ENCODE results near the gene AFDN. TPM values are rescaled to one million over a fixed set of nuclear protein-coding genes. Genes with fewer than 3 reads are reported as not detected.

AFDN gene
- total and polyA plus RNA-seq, 10 of the 15 experiments (the other 5 are each of a cell fraction or from before 2014, with no cell fraction given), result 5.7 to 68.2 (median 45.1) TPM

GRCh38 chr6:167977717-167978467 is 151.2 kb downstream of the AFDN start (continued):
- TF ChIP-seq BHLHE40 (IDR thresholded peaks at IDR 0.05; ENCODE audit: borderline replicate concordance in 1 of 2, low read depth in 2 of 2, low read length in 1 of 2), result no peak
- no peak for TF ChIP-seq ZNF687 (IDR thresholded peaks at IDR 0.05)
- no peak for TF ChIP-seq PRDM15 (CRISPR knock-in tag; IDR thresholded peaks at IDR 0.05)
- no peak for TF ChIP-seq SREBF2 (IDR thresholded peaks at IDR 0.05; ENCODE audit: low read length)
- TF ChIP-seq EZH2 (IDR thresholded peaks at IDR 0.05; ENCODE audit: borderline replicate concordance, control insufficient read depth, low read depth, low read length), result no peak

All from GM12878 (cell line).